Activated naive CD4-positive, alpha-beta T cell treated with anti-CD3 and anti-CD28 coated beads, Interleukin-2, amount 50 U/mL, for 24 hours (primary cell): ENCODE measurements around the gene HEPN1.
"Not testable (repeated sequence)": the region's sequence is repeated elsewhere in the genome, so short reads cannot be mapped to it uniquely, and the experiment has no call there.

Source experiments
- H3K27ac Mint-ChIP-seq: one replicate; pipeline ENCODE4 v1.8.0; 2021; ENCODE audit warnings: mild to moderate bottlenecking, mixed read lengths
- H3K27me3 Mint-ChIP-seq: one replicate; pipeline ENCODE4 v1.8.0; 2021; ENCODE audit warnings: mixed read lengths
- H3K36me3 Mint-ChIP-seq: one replicate; pipeline ENCODE4 v1.8.0; 2021; ENCODE audit warnings: mixed read lengths
- H3K4me1 Mint-ChIP-seq: one replicate; pipeline ENCODE4 v1.8.0; 2021; ENCODE audit warnings: mixed read lengths
- H3K4me3 Mint-ChIP-seq: one replicate; pipeline ENCODE4 v1.8.0; 2021; ENCODE audit warnings: mild to moderate bottlenecking, mixed read lengths
- H3K9me3 Mint-ChIP-seq: one replicate; pipeline ENCODE4 v1.8.0; 2021; ENCODE audit warnings: mixed read lengths

HEPN1 gene

GRCh38 chr11:124942466-124943253 is 23.6 kb downstream of the HEPN1 start:
- H3K4me3 Mint-ChIP-seq = no peak overlapping the region
- H3K9me3 Mint-ChIP-seq = no peaks in the 10 kb centered on the region
- no peak overlapping the region for H3K27ac Mint-ChIP-seq
- H3K4me1 Mint-ChIP-seq = peaks cover 24% of the 10 kb centered on the region
- no peaks in the 10 kb centered on the region for H3K27me3 Mint-ChIP-seq
- H3K36me3 Mint-ChIP-seq = no peaks in the 10 kb centered on the region

- no peaks in the 10 kb centered on the region for H3K36me3 Mint-ChIP-seq
- H3K4me3 Mint-ChIP-seq = no peak overlapping the region
- no peaks in the 10 kb centered on the region for H3K9me3 Mint-ChIP-seq
- H3K4me1 Mint-ChIP-seq = peaks cover 29% of the 10 kb centered on the region
- no peaks in the 10 kb centered on the region for H3K27me3 Mint-ChIP-seq
- H3K27ac Mint-ChIP-seq = peak overlapping the region; percentile 80
These were observed 24.2 kb downstream of the HEPN1 start for GRCh38 chr11:124943254-124943616.

GRCh38 chr11:124943741-124944140 is 24.7 kb downstream of the HEPN1 start:
- H3K27me3 Mint-ChIP-seq = no peaks in the 10 kb centered on the region
- peaks cover 4% of the 10 kb centered on the region for H3K9me3 Mint-ChIP-seq
- peaks cover 5% of the 10 kb centered on the region for H3K36me3 Mint-ChIP-seq
- H3K27ac Mint-ChIP-seq = peak overlapping the region; percentile 53
- H3K4me1 Mint-ChIP-seq = peaks cover 35% of the 10 kb centered on the region
- H3K4me3 Mint-ChIP-seq = no peak overlapping the region

- Mint-ChIP-seq H3K4me3 (no peak overlapping the region), H3K27ac (no peak overlapping the region), H3K36me3 (peaks cover 5% of the 10 kb centered on the region), H3K27me3 (no peaks in the 10 kb centered on the region), H3K9me3 (peaks cover 6% of the 10 kb centered on the region), H3K4me1 (peaks cover 36% of the 10 kb centered on the region)
These were observed 25.5 kb downstream of the HEPN1 start for GRCh38 chr11:124944565-124944964.

GRCh38 chr11:124945826-124946225 is 26.8 kb downstream of the HEPN1 start:
- no peaks in the 10 kb centered on the region for H3K27me3 Mint-ChIP-seq
- H3K4me1 Mint-ChIP-seq = peaks cover 36% of the 10 kb centered on the region
- H3K4me3 Mint-ChIP-seq = no peak overlapping the region
- H3K27ac Mint-ChIP-seq = no peak overlapping the region
- H3K36me3 Mint-ChIP-seq = peaks cover 5% of the 10 kb centered on the region
- peaks cover 6% of the 10 kb centered on the region for H3K9me3 Mint-ChIP-seq

GRCh38 chr11:124946735-124947141 is 27.7 kb downstream of the HEPN1 start:
- Mint-ChIP-seq H3K27ac (no peak overlapping the region), H3K36me3 (peaks cover 5% of the 10 kb centered on the region), H3K27me3 (no peaks in the 10 kb centered on the region), H3K9me3 (peaks cover 6% of the 10 kb centered on the region), H3K4me1 (peaks cover 36% of the 10 kb centered on the region), H3K4me3 (no peak overlapping the region)

GRCh38 chr11:124950601-124951330 is 31.7 kb downstream of the HEPN1 start:
- Mint-ChIP-seq H3K27ac (no peak overlapping the region), H3K9me3 (peaks cover 6% of the 10 kb centered on the region), H3K4me1 (peaks cover 15% of the 10 kb centered on the region), H3K27me3 (no peaks in the 10 kb centered on the region), H3K36me3 (peaks cover 5% of the 10 kb centered on the region), H3K4me3 (no peak overlapping the region)

GRCh38 chr11:124951341-124951740 is 32.3 kb downstream of the HEPN1 start:
- Mint-ChIP-seq H3K4me1 (peaks cover 14% of the 10 kb centered on the region), H3K4me3 (no peak overlapping the region), H3K27ac (no peak overlapping the region), H3K27me3 (no peaks in the 10 kb centered on the region), H3K9me3 (peaks cover 6% of the 10 kb centered on the region), H3K36me3 (peaks cover 5% of the 10 kb centered on the region)

GRCh38 chr11:124953753-124954589 is 34.9 kb downstream of the HEPN1 start, which contains the start of gene CCDC15:
Gene CCDC15, plus strand, starts transcription at chr11:124954202. Its CDS starts 531 bp downstream, at chr11:124954733.
- H3K27me3 Mint-ChIP-seq = no peaks in the 10 kb centered on the region
- no peak within 1 kb of the TSS for H3K27ac Mint-ChIP-seq
- H3K4me3 Mint-ChIP-seq = no peak within 1 kb of the TSS
- H3K9me3 Mint-ChIP-seq = no peaks in the 10 kb centered on the region
- H3K36me3 Mint-ChIP-seq = no peaks in the 10 kb centered on the region
- no peaks in the 10 kb centered on the region for H3K4me1 Mint-ChIP-seq

GRCh38 chr11:124954590-124954955 is 35.5 kb downstream of the HEPN1 start:
- H3K36me3 Mint-ChIP-seq = no peaks in the 10 kb centered on the region
- H3K27me3 Mint-ChIP-seq = no peaks in the 10 kb centered on the region
- H3K9me3 Mint-ChIP-seq = no peaks in the 10 kb centered on the region
- no peaks in the 10 kb centered on the region for H3K4me1 Mint-ChIP-seq
- no peak overlapping the region for H3K27ac Mint-ChIP-seq
- no peak overlapping the region for H3K4me3 Mint-ChIP-seq

- no peak overlapping the region for H3K4me3 Mint-ChIP-seq
These were observed 36.0 kb downstream of the HEPN1 start for GRCh38 chr11:124955035-124955434.

GRCh38 chr11:124961972-124962609 is 43.0 kb downstream of the HEPN1 start:
- no peaks in the 10 kb centered on the region for H3K4me1 Mint-ChIP-seq
- H3K27me3 Mint-ChIP-seq = no peaks in the 10 kb centered on the region
- H3K4me3 Mint-ChIP-seq = no peak overlapping the region
- no peaks in the 10 kb centered on the region for H3K9me3 Mint-ChIP-seq
- no peak overlapping the region for H3K27ac Mint-ChIP-seq
- no peaks in the 10 kb centered on the region for H3K36me3 Mint-ChIP-seq

More at GRCh38 chr11:124955035-124955434, 36.0 kb downstream of the HEPN1 start:
- no peaks in the 10 kb centered on the region for H3K36me3 Mint-ChIP-seq
- H3K9me3 Mint-ChIP-seq = no peaks in the 10 kb centered on the region
- no peaks in the 10 kb centered on the region for H3K4me1 Mint-ChIP-seq
- no peaks in the 10 kb centered on the region for H3K27me3 Mint-ChIP-seq
- H3K27ac Mint-ChIP-seq = no peak overlapping the region

- not testable (repeated sequence) for H3K4me3 Mint-ChIP-seq, H3K4me1 Mint-ChIP-seq, H3K36me3 Mint-ChIP-seq, H3K9me3 Mint-ChIP-seq, H3K27me3 Mint-ChIP-seq, H3K27ac Mint-ChIP-seq
These were observed 49.1 kb downstream of the HEPN1 start for GRCh38 chr11:124968197-124968596.
